H1 (cell line): ENCODE data around the gene NMNAT3. TPM values are rescaled to one million over a fixed set of nuclear protein-coding genes. Genes with fewer than 3 reads are reported as not detected.

Experiments
- CTCF ChIA-PET: fragments of 300-600 bp; sonication (Branson Sonifier 250); formaldehyde crosslinking; loops from one replicate; lab custom pipeline; 2021; ENCODE audit not compliant: partially characterized antibody; lab: Charles Lee
- POLR2A ChIA-PET: fragments of 300-600 bp; sonication (Branson Sonifier 250); formaldehyde crosslinking; loops from one replicate; lab custom pipeline; 2021; ENCODE audit warnings: inconsistent platforms; ENCODE audit not compliant: partially characterized antibody; lab: Charles Lee
- DNase-seq, 2 experiments: peaks; one replicate each; pipeline versions ENCODE4 v3.0.0 to v3.0.0-alpha.2; 2010 to 2022; ENCODE audit warnings: low spot score in 2 of 2, low read depth in 1 of 2, mixed read lengths in 1 of 2
- FAIRE-seq: peaks from 2 replicates; lab custom pipeline; 2011; peaks lifted over from hg19 to GRCh38; lab: Jason Lieb, UNC
- H2AFZ ChIP-seq: 2 replicates; pipeline ENCODE4 v1.8.1; 2012; ENCODE audit warnings: low read length, inconsistent platforms
- H2AK5ac ChIP-seq: 2 replicates; pipeline ENCODE4 v1.6.1; 2013; ENCODE audit warnings: low read depth, low read length
- H2BK120ac ChIP-seq: replicated peaks from 2 replicates; pipeline ENCODE3; 2013; ENCODE audit warnings: low read depth, low read length, inconsistent platforms
- H2BK12ac ChIP-seq: 2 replicates; pipeline ENCODE4 v1.6.1; 2013; ENCODE audit warnings: low read depth, low read length
- H2BK15ac ChIP-seq: 2 replicates; pipeline ENCODE4 v1.6.1; 2013; ENCODE audit warnings: low read length
- H2BK20ac ChIP-seq: 2 replicates; pipeline ENCODE4 v1.6.1; 2013; ENCODE audit warnings: low read length
- H2BK5ac ChIP-seq: 2 replicates; pipeline ENCODE4 v1.6.1; 2013; ENCODE audit warnings: low read depth, low read length
- H3K14ac ChIP-seq: 2 replicates; pipeline ENCODE4 v1.6.1; 2013; ENCODE audit warnings: inconsistent platforms; ENCODE audit not compliant: insufficient read length
- H3K18ac ChIP-seq: 2 replicates; pipeline ENCODE4 v1.6.1; 2013; ENCODE audit warnings: low read length; ENCODE audit errors: extremely low read depth
- H3K23ac ChIP-seq: 2 replicates; pipeline ENCODE4 v1.6.1; 2013; ENCODE audit warnings: inconsistent platforms; ENCODE audit not compliant: insufficient read length
- H3K23me2 ChIP-seq: 2 replicates; pipeline ENCODE4 v1.6.1; 2013; ENCODE audit warnings: low read depth, low read length
- H3K27ac ChIP-seq: 2 replicates; pipeline ENCODE4 v1.6.1; 2011; ENCODE audit warnings: low read depth, low read length, inconsistent platforms
- H3K27me3 ChIP-seq, 4 experiments: replicated peaks in 1 of 4; 1 replicate in 1 of 4; 2 replicates in 3 of 4; pipeline versions ENCODE4 v1.6.1 to v1.8.1; 2011 to 2013; ENCODE audit warnings: low read length in 3 of 4, mild to moderate bottlenecking in 3 of 4, inconsistent platforms in 2 of 4, mixed read lengths in 2 of 4, moderate library complexity in 1 of 4; ENCODE audit not compliant: control insufficient read depth in 3 of 4, insufficient read depth in 3 of 4; ENCODE audit errors: extremely low read depth in 1 of 4
- H3K36me3 ChIP-seq, 4 experiments: 2 replicates each; pipeline versions ENCODE4 v1.6.1 to v1.8.1; 2011 to 2013; ENCODE audit warnings: mild to moderate bottlenecking in 4 of 4, low read length in 3 of 4, moderate library complexity in 2 of 4, control low read depth in 1 of 4, inconsistent platforms in 1 of 4; ENCODE audit not compliant: insufficient read depth in 4 of 4, control insufficient read depth in 2 of 4
- H3K4ac ChIP-seq: replicated peaks from 2 replicates; pipeline ENCODE3; 2013; ENCODE audit warnings: low read length, low read depth, mixed read lengths, inconsistent platforms; ENCODE audit not compliant: insufficient read length
- H3K4me1 ChIP-seq, 4 experiments: replicated peaks in 1 of 4; 1 replicate in 1 of 4; 2 replicates in 3 of 4; pipeline versions ENCODE4 v1.6.1 to v1.8.1; 2011 to 2013; ENCODE audit warnings: low read length in 3 of 4, inconsistent platforms in 2 of 4, mixed read lengths in 1 of 4; ENCODE audit not compliant: insufficient read depth in 4 of 4, control insufficient read depth in 3 of 4
- H3K4me2 ChIP-seq, 2 experiments: 2 replicates each; pipeline versions ENCODE4 v1.6.1 to v1.8.1; 2011 to 2013; ENCODE audit warnings: low read depth in 2 of 2, low read length in 2 of 2, control low read depth in 1 of 2, inconsistent platforms in 1 of 2, mild to moderate bottlenecking in 1 of 2; ENCODE audit not compliant: insufficient read depth in 1 of 2
- H3K4me3 ChIP-seq, 4 experiments: fragments of 200-600, 300-600 bp in 1 of 4; sonication (generic), shearing (Covaris generic), sonication (Bioruptor Twin) in 1 of 4; 2 replicates each; pipeline versions ENCODE4 v1.5.1 to v1.8.1; 2011 to 2016; ENCODE audit warnings: low read length in 4 of 4, low read depth in 3 of 4, control low read depth in 2 of 4, inconsistent platforms in 2 of 4, mild to moderate bottlenecking in 2 of 4, mixed read lengths in 1 of 4, moderate library complexity in 1 of 4; ENCODE audit not compliant: insufficient read depth in 2 of 4; ENCODE audit errors: extremely low read depth in 1 of 4
- H3K56ac ChIP-seq: replicated peaks from 2 replicates; pipeline ENCODE3; 2013; ENCODE audit warnings: low read depth, mild to moderate bottlenecking, mixed read lengths, low read length, inconsistent platforms; ENCODE audit not compliant: insufficient read length
- H3K79me1 ChIP-seq: 2 replicates; pipeline ENCODE4 v1.6.1; 2013; ENCODE audit warnings: low read depth, low read length, control low read depth
- H3K79me2 ChIP-seq, 2 experiments: 2 replicates each; pipeline versions ENCODE4 v1.6.1 to v1.8.1; 2012 to 2013; ENCODE audit warnings: low read length in 2 of 2, mild to moderate bottlenecking in 2 of 2, inconsistent platforms in 1 of 2; ENCODE audit not compliant: insufficient read depth in 2 of 2, control insufficient read depth in 1 of 2
- H3K9ac ChIP-seq, 4 experiments: replicated peaks in 1 of 4; 1 replicate in 1 of 4; 2 replicates in 3 of 4; pipeline versions ENCODE4 v1.6.1 to v1.8.1; 2011 to 2013; ENCODE audit warnings: low read depth in 3 of 4, low read length in 3 of 4, control low read depth in 2 of 4, mild to moderate bottlenecking in 2 of 4, moderate library complexity in 2 of 4, inconsistent platforms in 1 of 4; ENCODE audit errors: extremely low read depth in 1 of 4
- H3K9me3 ChIP-seq, 2 experiments: 2 replicates each; pipeline versions ENCODE4 v1.6.1 to v1.8.1; 2012 to 2013; ENCODE audit warnings: mild to moderate bottlenecking in 2 of 2, moderate library complexity in 2 of 2, control low read depth in 1 of 2, inconsistent platforms in 1 of 2, low read depth in 1 of 2, low read length in 1 of 2, mixed read lengths in 1 of 2; ENCODE audit not compliant: insufficient read depth in 2 of 2
- H4K20me1 ChIP-seq, 2 experiments: replicated peaks in 1 of 2; 2 replicates each; pipeline versions ENCODE3 to v1.8.1; 2011 to 2013; ENCODE audit warnings: inconsistent platforms in 2 of 2, low read length in 2 of 2, mild to moderate bottlenecking in 1 of 2; ENCODE audit not compliant: insufficient read depth in 2 of 2, control insufficient read depth in 1 of 2
- H4K5ac ChIP-seq: 2 replicates; pipeline ENCODE4 v1.6.1; 2013; ENCODE audit warnings: low read length, low read depth, mixed read lengths, inconsistent platforms; ENCODE audit not compliant: insufficient read length
- H4K8ac ChIP-seq: 2 replicates; pipeline ENCODE4 v1.8.0; 2013; ENCODE audit warnings: mild to moderate bottlenecking, moderate library complexity, low read length, inconsistent platforms; ENCODE audit not compliant: insufficient read depth; ENCODE audit errors: extremely low read depth
- H4K91ac ChIP-seq: replicated peaks from 2 replicates; pipeline ENCODE3; 2013; ENCODE audit warnings: low read length, mixed read lengths, inconsistent platforms; ENCODE audit not compliant: insufficient read length
- BACH1 ChIP-seq: IDR thresholded peaks from 2 replicates; pipeline ENCODE4 v1.6.1; 2012; ENCODE audit warnings: low read length, improper control_type of control experiment
- BCL11A ChIP-seq, 2 experiments: IDR thresholded peaks; one replicate each; pipeline ENCODE4 v1.6.1; 2011; ENCODE audit warnings: low read depth in 2 of 2, low read length in 2 of 2, mild to moderate bottlenecking in 2 of 2
- HDAC6 ChIP-seq: IDR thresholded peaks from one replicate; pipeline ENCODE4 v1.7.1; 2012; ENCODE audit warnings: low read depth, mild to moderate bottlenecking, inconsistent platforms, low read length, moderate library complexity
- NANOG ChIP-seq: IDR thresholded peaks from 2 replicates; pipeline ENCODE4 v1.6.1; 2011; ENCODE audit warnings: low read length, low read depth, mild to moderate bottlenecking, inconsistent platforms; ENCODE audit not compliant: insufficient read depth, poor library complexity, severe bottlenecking
- POLR2A ChIP-seq, 2 experiments: IDR thresholded peaks; 1 replicate in 1 of 2; 2 replicates in 1 of 2; pipeline ENCODE4 v1.6.1; 2011; ENCODE audit warnings: low read depth in 2 of 2, low read length in 2 of 2, mild to moderate bottlenecking in 2 of 2; ENCODE audit errors: control extremely low read depth in 1 of 2
- RXRA ChIP-seq: IDR thresholded peaks from 2 replicates; pipeline ENCODE4 v1.6.1; 2011; ENCODE audit warnings: low read depth, mild to moderate bottlenecking, low read length, moderate library complexity; ENCODE audit not compliant: insufficient read depth
- SP1 ChIP-seq: IDR thresholded peaks from 2 replicates; pipeline ENCODE4 v1.6.1; 2011; ENCODE audit warnings: low read depth, low read length
- TCF12 ChIP-seq: IDR thresholded peaks from 2 replicates; pipeline ENCODE4 v1.6.1; 2011; ENCODE audit warnings: low read depth, mild to moderate bottlenecking, low read length
- WGBS, 2 experiments: shearing (Covaris generic) in 1 of 2; methylation state at CpG; one replicate each; pipeline versions ENCODE4 v1.1.6 to v1.1.7; 2013 to 2015; ENCODE audit warnings: low lambda C conversion rate in 2 of 2, mixed read lengths in 2 of 2, inconsistent platforms in 1 of 2, low coverage in 1 of 2, missing lambda C conversion rate in 1 of 2; ENCODE audit not compliant: insufficient replicate concordance in 2 of 2, insufficient coverage in 1 of 2, insufficient read length in 1 of 2; ENCODE audit errors: extremely low coverage in 1 of 2, missing lambda C conversion rate in 1 of 2; 5-methylcytosine and 5-hydroxymethylcytosine counted together
- polyA plus RNA-seq, 7 experiments: library from polyadenylated mRNA; depleted of rRNA in 3 of 7; stranded (reverse) in 5 of 7; unstranded in 2 of 7; fragments of >200 nt in 5 of 7; fragments of 200-250 nt in 2 of 7; gene quantifications; 1 replicate in 5 of 7; 2 replicates in 1 of 7; 4 replicates in 1 of 7; pipeline versions ENCODE4 v1.2.1 to v1.2.3, GENCODE V29; 2011 to 2013; ENCODE audit warnings: missing spikeins in 2 of 7, mixed read lengths in 2 of 7
- total RNA-seq: library from RNA; stranded (reverse); fragmentation: NEBNext Ultra II Directional; extraction: Animal tissue kit (Norgen Biotek cat#: 25700); gene quantifications from 2 replicates; pipeline ENCODE4 v1.2.1, GENCODE V29; 2021
- TF ChIP-seq, protein P1 (sequence below): IDR thresholded peaks from 2 replicates; pipeline ENCODE4 v1.6.1; 2011; ENCODE audit warnings: low read length, improper control_type of control experiment

The NMNAT3 gene
- total and polyA plus RNA-seq, 2 of the 8 experiments (the other 6 are each of a cell fraction or from before 2014, with no cell fraction given): 4.2 to 4.3 TPM

DNA sequence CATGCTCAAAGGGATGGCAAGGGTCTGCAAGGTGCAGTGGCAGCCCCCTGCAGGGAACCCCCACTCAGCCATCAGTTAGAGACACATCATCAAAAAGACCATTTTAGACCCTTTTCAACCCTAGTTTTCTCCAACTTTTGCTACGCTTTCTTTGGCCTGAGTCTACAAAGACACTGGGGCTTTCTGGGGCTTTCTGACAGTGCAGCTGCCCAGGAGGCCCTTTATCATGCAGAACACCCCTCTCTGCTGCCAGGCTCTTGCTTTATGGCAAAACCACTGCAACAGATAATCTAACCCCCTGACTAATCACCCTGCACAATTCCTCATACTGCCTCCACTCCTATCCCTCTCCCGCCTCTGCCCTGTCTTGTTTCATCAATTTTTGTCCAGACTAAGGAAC, 2.4 kb downstream of the NMNAT3 start:
- CTCF ChIA-PET: interaction anchor here (1.7 to 2.5 kb wide), 3 partner anchors 43 to 152 kb away, joined by 4 to 6 read pairs (median 6); no protein-coding TSS in a partner anchor
- no peak overlapping the region for H3K4ac ChIP-seq
- no peaks in the 10 kb centered on the region for H3K79me2 ChIP-seq
- peaks cover 7% of the 10 kb centered on the region for H3K23me2 ChIP-seq
- H3K36me3 ChIP-seq: no peaks in the 10 kb centered on the region
- no peak overlapping the region for H2AK5ac ChIP-seq
- no peaks in the 10 kb centered on the region for H4K20me1 ChIP-seq
- no peak overlapping the region for H2BK5ac ChIP-seq
- no peak overlapping the region for H3K56ac ChIP-seq
- H2BK12ac ChIP-seq: no peak overlapping the region
- H3K4me1 ChIP-seq: peaks cover 0 to 19% (median 12%) of the 10 kb centered on the region in 4 experiments; a peak in 3 of 7 replicates
- H2BK20ac ChIP-seq: no peak overlapping the region
- POLR2A ChIA-PET: no interaction called here
- H3K27ac ChIP-seq: no peak overlapping the region
- no peak overlapping the region for H3K14ac ChIP-seq
- H3K9ac ChIP-seq: no peak overlapping the region
- peak overlapping the region in 2 of 4 experiments; percentile 2 to 12; a peak in 1 of 8 replicates for H3K4me3 ChIP-seq
- no peak overlapping the region for H2BK120ac ChIP-seq
- H4K91ac ChIP-seq: no peak overlapping the region
- H3K9me3 ChIP-seq: no peaks in the 10 kb centered on the region
- no peak overlapping the region for H2AFZ ChIP-seq
- H2BK15ac ChIP-seq: no peak overlapping the region
- no peak overlapping the region for H4K8ac ChIP-seq
- no peak overlapping the region for H4K5ac ChIP-seq
- H3K27me3 ChIP-seq: peaks cover 9 to 32% (median 21%) of the 10 kb centered on the region in 4 experiments
- DNase-seq (no peak), FAIRE-seq (peak; percentile 45)
- H3K23ac ChIP-seq: no peak overlapping the region
- WGBS, 2 experiments: 38% methylated on average over 2 of the region's 2 CpGs; no CpG with 5 or more reads in 1 of the 2 experiments
- H3K4me2 ChIP-seq: peak overlapping the region; percentile 28 to 38; a peak in 2 of 4 replicates
- no peaks in the 10 kb centered on the region for H3K79me1 ChIP-seq
- H3K18ac ChIP-seq: no peak overlapping the region; the same call in 1 of the 2 replicates
- TF ChIP-seq NANOG (peak; percentile 8), RXRA (no peak), POLR2A (IDR thresholded peaks at IDR 0.05; ENCODE audit: control extremely low read depth in 1 of 2, low read depth in 2 of 2, low read length in 2 of 2) (no peak), SP1 (0 out of 2 replicates have a peak, but pooled peaks have one; percentile 10), BACH1 (no peak), TCF12 (0 out of 2 replicates have a peak, but pooled peaks have one; percentile 23), HDAC6 (no peak), BCL11A (IDR thresholded peaks at IDR 0.05; ENCODE audit: low read depth in 2 of 2, low read length in 2 of 2) (no peak)
- TF ChIP-seq, protein P1, sequence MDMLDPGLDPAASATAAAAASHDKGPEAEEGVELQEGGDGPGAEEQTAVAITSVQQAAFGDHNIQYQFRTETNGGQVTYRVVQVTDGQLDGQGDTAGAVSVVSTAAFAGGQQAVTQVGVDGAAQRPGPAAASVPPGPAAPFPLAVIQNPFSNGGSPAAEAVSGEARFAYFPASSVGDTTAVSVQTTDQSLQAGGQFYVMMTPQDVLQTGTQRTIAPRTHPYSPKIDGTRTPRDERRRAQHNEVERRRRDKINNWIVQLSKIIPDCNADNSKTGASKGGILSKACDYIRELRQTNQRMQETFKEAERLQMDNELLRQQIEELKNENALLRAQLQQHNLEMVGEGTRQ: no peak
